Naive thymus-derived CD4-positive, alpha-beta T cell (primary cell): ENCODE measurements around the gene APP. TPM values are rescaled to one million over a fixed set of nuclear protein-coding genes. Genes with fewer than 3 reads are reported as not detected.
A peak's percentile ranks its signal among the peaks of the same experiment; 100 is the strongest.

Experiments used
- ATAC-seq: fragments of 150-1000 bp; cut with Tn5 transposase; 2 replicates; pipeline ENCODE4 v1.10.0; 2021; ENCODE audit warnings: mild to moderate bottlenecking, moderate library complexity
- CTCF ChIA-PET: fragments of 350-600 bp; sonication (Branson Sonifier 250); formaldehyde crosslinking; loops from one replicate; lab custom pipeline; 2021; ENCODE audit warnings: antibody characterized with exemption; lab: Charles Lee
- POLR2A ChIA-PET: fragments of 350-600 bp; sonication (Branson Sonifier 250); formaldehyde crosslinking; loops from one replicate; lab custom pipeline; 2021; ENCODE audit warnings: antibody characterized with exemption, inconsistent platforms; lab: Charles Lee
- DNase-seq, 9 donors: peaks; one replicate each; pipeline versions ENCODE4 v3.0.0 to v3.0.0-alpha.2; 2020 to 2022; ENCODE audit warnings: mixed read lengths in 1 of 9
- H3K27ac ChIP-seq: one replicate; pipeline ENCODE4 v1.7.0; 2013; ENCODE audit warnings: mild to moderate bottlenecking, low read depth, low read length, moderate library complexity
- H3K27me3 ChIP-seq, 2 donors: one replicate each; pipeline ENCODE4 v1.7.0; 2013; ENCODE audit warnings: low read length in 2 of 2, mild to moderate bottlenecking in 2 of 2, moderate library complexity in 2 of 2; ENCODE audit not compliant: control insufficient read depth in 2 of 2, insufficient read depth in 2 of 2
- H3K36me3 ChIP-seq, 3 experiments: 1 replicate in 2 of 3; 2 replicates in 1 of 3; pipeline ENCODE4 v1.7.0; 2013; ENCODE audit warnings: low read length in 3 of 3, mild to moderate bottlenecking in 3 of 3, moderate library complexity in 1 of 3; ENCODE audit not compliant: insufficient read depth in 3 of 3, control insufficient read depth in 2 of 3
- H3K4me1 ChIP-seq, 2 donors: one replicate each; pipeline ENCODE4 v1.7.0; 2013; ENCODE audit warnings: low read length in 2 of 2, mild to moderate bottlenecking in 2 of 2, moderate library complexity in 1 of 2; ENCODE audit not compliant: control insufficient read depth in 2 of 2, insufficient read depth in 2 of 2
- H3K4me3 ChIP-seq: 2 replicates; pipeline ENCODE4 v1.7.0; 2013; ENCODE audit warnings: mild to moderate bottlenecking, low read length
- H3K9me3 ChIP-seq, 3 experiments: 1 replicate in 2 of 3; 2 replicates in 1 of 3; pipeline ENCODE4 v1.7.0; 2013; ENCODE audit warnings: low read length in 3 of 3; ENCODE audit not compliant: control insufficient read depth in 2 of 3
- H3K27ac Mint-ChIP-seq, 9 donors: one replicate each; pipeline ENCODE4 v1.8.0; 2020 to 2022; ENCODE audit warnings: mixed read lengths in 9 of 9, mild to moderate bottlenecking in 8 of 9, moderate library complexity in 5 of 9, inconsistent platforms in 2 of 9
- H3K27me3 Mint-ChIP-seq, 5 donors: one replicate each; pipeline ENCODE4 v1.8.0; 2021 to 2022; ENCODE audit warnings: mixed read lengths in 5 of 5, mild to moderate bottlenecking in 1 of 5
- H3K36me3 Mint-ChIP-seq, 5 donors: one replicate each; pipeline ENCODE4 v1.8.0; 2020 to 2022; ENCODE audit warnings: mixed read lengths in 5 of 5, mild to moderate bottlenecking in 3 of 5, inconsistent platforms in 1 of 5
- H3K4me1 Mint-ChIP-seq, 7 donors: one replicate each; pipeline ENCODE4 v1.8.0; 2020 to 2022; ENCODE audit warnings: mixed read lengths in 7 of 7, mild to moderate bottlenecking in 3 of 7, inconsistent platforms in 1 of 7
- H3K4me3 Mint-ChIP-seq, 10 donors: one replicate each; pipeline ENCODE4 v1.8.0; 2020 to 2022; ENCODE audit warnings: mild to moderate bottlenecking in 10 of 10, mixed read lengths in 10 of 10, moderate library complexity in 6 of 10, inconsistent platforms in 2 of 10
- H3K9me3 Mint-ChIP-seq, 11 donors: one replicate each; pipeline ENCODE4 v1.8.0; 2020 to 2022; ENCODE audit warnings: mixed read lengths in 11 of 11, mild to moderate bottlenecking in 4 of 11, inconsistent platforms in 1 of 11, moderate library complexity in 1 of 11
- intact Hi-C, 2 donors: fragments of 100-400 bp; cut with micrococcal nuclease; formaldehyde crosslinking; loops; one replicate each; pipeline ENCODE4 v1.15.1; 2023
- polyA plus RNA-seq, 2 donors: library from polyadenylated mRNA; unstranded; fragments of 300-500 nt; fragmentation: Illumina TruSeq; gene quantifications; one replicate each; pipeline ENCODE4 v1.2.3, GENCODE V29; 2021
- total RNA-seq, 6 experiments: library from RNA in 5 of 6; stranded (reverse) in 5 of 6; gene quantifications; 1 replicate in 5 of 6; 2 replicates in 1 of 6; pipeline ENCODE4 v1.2.3 and lab custom pipeline; 2021 to 2026

Gene APP
- total and polyA plus RNA-seq, 7 experiments from 2014 or later, result 19.8 to 68.0 (median 54.9) TPM

GRCh38 chr21:26107429-26107828 lies 63.1 kb downstream of the APP start:
- CTCF ChIA-PET, result no interaction called here
- no peak for ATAC-seq
- DNase-seq, result no peak
- intact Hi-C loops, result no loop called here
- peaks cover 0 to 12% (median 0%) of the 10 kb centered on the region in 3 experiments for H3K36me3 ChIP-seq
- POLR2A ChIA-PET, result no interaction called here
- no peaks in the 10 kb centered on the region for H3K27me3 Mint-ChIP-seq
- H3K9me3 Mint-ChIP-seq, result peaks cover 0 to 4% (median 0%) of the 10 kb centered on the region in 11 donors
- peaks cover 8 to 53% (median 51%) of the 10 kb centered on the region in 5 donors for H3K36me3 Mint-ChIP-seq
- no peak overlapping the region for H3K27ac Mint-ChIP-seq
- H3K4me1 Mint-ChIP-seq, result peaks cover 0 to 11% (median 0%) of the 10 kb centered on the region in 7 donors
- no peaks in the 10 kb centered on the region for H3K4me1 ChIP-seq
- no peaks in the 10 kb centered on the region for H3K9me3 ChIP-seq
- no peak overlapping the region for H3K4me3 Mint-ChIP-seq
- H3K4me3 ChIP-seq, result no peak overlapping the region
- no peak overlapping the region for H3K27ac ChIP-seq
- no peaks in the 10 kb centered on the region for H3K27me3 ChIP-seq

DNA sequence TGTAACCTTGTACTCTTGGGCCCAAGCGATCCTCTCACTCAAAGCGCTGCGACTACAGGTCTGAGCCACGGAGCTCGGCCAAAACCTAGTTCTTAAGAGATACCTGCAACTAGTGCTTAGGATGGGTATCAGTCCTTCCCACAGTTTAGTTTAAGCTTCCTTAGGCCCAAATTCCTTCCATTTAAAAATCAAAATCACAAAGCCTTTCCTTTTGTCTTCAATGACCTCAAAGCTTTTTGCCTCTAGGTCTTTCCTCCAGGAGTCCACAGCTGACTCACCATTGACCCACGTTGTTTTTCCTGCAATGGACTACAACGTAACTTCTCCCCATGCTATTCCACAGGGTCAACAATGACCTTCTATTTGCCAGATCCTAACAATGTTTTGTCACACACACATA lies 64.0 kb downstream of the APP start:
- no peaks in the 10 kb centered on the region for H3K27me3 ChIP-seq
- Mint-ChIP-seq H3K36me3 (peaks cover 8 to 53% (median 50%) of the 10 kb centered on the region in 5 donors), H3K4me3 (no peak overlapping the region), H3K4me1 (peaks cover 0 to 11% (median 0%) of the 10 kb centered on the region in 7 donors), H3K27ac (peak overlapping the region in 1 of 9 donors; percentile 61), H3K9me3 (peaks cover 0 to 4% (median 0%) of the 10 kb centered on the region in 11 donors), H3K27me3 (no peaks in the 10 kb centered on the region)
- intact Hi-C loops, result no loop called here
- peaks cover 0 to 12% (median 0%) of the 10 kb centered on the region in 3 experiments for H3K36me3 ChIP-seq
- ATAC-seq, result no peak
- H3K4me3 ChIP-seq, result no peak overlapping the region
- H3K9me3 ChIP-seq, result no peaks in the 10 kb centered on the region
- H3K4me1 ChIP-seq, result no peaks in the 10 kb centered on the region
- DNase-seq, result no peak
- CTCF ChIA-PET, result no interaction called here
- no peak overlapping the region for H3K27ac ChIP-seq
- POLR2A ChIA-PET, result no interaction called here

- ChIA-PET CTCF (no interaction called here), POLR2A (no interaction called here)
- intact Hi-C loops, result no loop called here
- Histone ChIP-seq H3K27me3 (no peaks in the 10 kb centered on the region), H3K4me3 (no peak overlapping the region), H3K36me3 (peaks cover 0 to 12% (median 0%) of the 10 kb centered on the region in 3 experiments), H3K27ac (no peak overlapping the region), H3K4me1 (no peaks in the 10 kb centered on the region), H3K9me3 (no peaks in the 10 kb centered on the region)
- H3K4me1 Mint-ChIP-seq, result peaks cover 0 to 13% (median under 1%) of the 10 kb centered on the region in 7 donors
- no peak overlapping the region for H3K4me3 Mint-ChIP-seq
- no peaks in the 10 kb centered on the region for H3K27me3 Mint-ChIP-seq
- DNase-seq (no peak), ATAC-seq (no peak)
- H3K36me3 Mint-ChIP-seq, result peaks cover 8 to 48% (median 47%) of the 10 kb centered on the region in 5 donors
- no peak overlapping the region for H3K27ac Mint-ChIP-seq
- peaks cover 0 to 4% (median 0%) of the 10 kb centered on the region in 11 donors for H3K9me3 Mint-ChIP-seq
These were observed 64.8 kb downstream of the APP start for GRCh38 chr21:26105819-26106218.

- Histone ChIP-seq H3K27ac (no peak overlapping the region), H3K27me3 (no peaks in the 10 kb centered on the region), H3K9me3 (no peaks in the 10 kb centered on the region), H3K36me3 (no peaks in the 10 kb centered on the region), H3K4me3 (no peak overlapping the region), H3K4me1 (no peaks in the 10 kb centered on the region)
- Mint-ChIP-seq H3K9me3 (peaks cover 0 to 3% (median 0%) of the 10 kb centered on the region in 11 donors), H3K4me3 (no peak overlapping the region), H3K27me3 (no peaks in the 10 kb centered on the region), H3K27ac (peak overlapping the region in 1 of 9 donors; percentile 15), H3K36me3 (peaks cover 3 to 26% (median 20%) of the 10 kb centered on the region in 5 donors), H3K4me1 (peaks cover 0 to 8% (median 4%) of the 10 kb centered on the region in 7 donors)
- CTCF ChIA-PET, result no interaction called here
- no peak for ATAC-seq
- intact Hi-C loops, result no loop called here
- POLR2A ChIA-PET, result no interaction called here
- DNase-seq, result no peak
These were observed 70.0 kb downstream of the APP start for GRCh38 chr21:26100573-26100972.

- Mint-ChIP-seq H3K27ac (no peak overlapping the region), H3K9me3 (peaks cover 0 to 3% (median 0%) of the 10 kb centered on the region in 11 donors), H3K4me3 (no peak overlapping the region), H3K36me3 (peaks cover 3 to 20% (median 15%) of the 10 kb centered on the region in 5 donors), H3K4me1 (peaks cover 0 to 8% (median 4%) of the 10 kb centered on the region in 7 donors), H3K27me3 (no peaks in the 10 kb centered on the region)
- Histone ChIP-seq H3K36me3 (no peaks in the 10 kb centered on the region), H3K27me3 (no peaks in the 10 kb centered on the region), H3K4me3 (no peak overlapping the region), H3K4me1 (no peaks in the 10 kb centered on the region), H3K9me3 (no peaks in the 10 kb centered on the region), H3K27ac (no peak overlapping the region)
- no peak for ATAC-seq
- POLR2A ChIA-PET, result no interaction called here
- CTCF ChIA-PET, result no interaction called here
- no peak for DNase-seq
- intact Hi-C loops, result no loop called here
These were observed 70.9 kb downstream of the APP start for GRCh38 chr21:26099610-26100219.

GRCh38 chr21:26098772-26099397 lies 71.7 kb downstream of the APP start:
- ATAC-seq (no peak), DNase-seq (no peak)
- no peak overlapping the region for H3K4me3 Mint-ChIP-seq
- Histone ChIP-seq H3K36me3 (no peaks in the 10 kb centered on the region), H3K27me3 (no peaks in the 10 kb centered on the region), H3K9me3 (no peaks in the 10 kb centered on the region), H3K4me3 (no peak overlapping the region), H3K27ac (no peak overlapping the region), H3K4me1 (no peaks in the 10 kb centered on the region)
- no peaks in the 10 kb centered on the region for H3K27me3 Mint-ChIP-seq
- intact Hi-C loops, result no loop called here
- H3K4me1 Mint-ChIP-seq, result peaks cover 0 to 8% (median 4%) of the 10 kb centered on the region in 7 donors
- H3K27ac Mint-ChIP-seq, result no peak overlapping the region
- ChIA-PET CTCF (no interaction called here), POLR2A (no interaction called here)
- H3K36me3 Mint-ChIP-seq, result peaks cover 0 to 12% (median 7%) of the 10 kb centered on the region in 5 donors
- H3K9me3 Mint-ChIP-seq, result no peaks in the 10 kb centered on the region
